Stimulated activated CD4-positive, alpha-beta T cell treated with anti-CD3 and anti-CD28 coated beads, Interleukin-15, amount 100 ng/mL, for 48 hours (primary cell): ENCODE data around the gene ZNF615.
"Not testable (repeated sequence)": the region's sequence is repeated elsewhere in the genome, so short reads cannot be mapped to it uniquely, and the experiment has no call there.

Source experiments
- DNase-seq, 2 donors: peaks; one replicate each; pipeline ENCODE4 v3.0.0-alpha.2; 2020; ENCODE audit warnings: low read depth in 2 of 2

The ZNF615 gene

DNA sequence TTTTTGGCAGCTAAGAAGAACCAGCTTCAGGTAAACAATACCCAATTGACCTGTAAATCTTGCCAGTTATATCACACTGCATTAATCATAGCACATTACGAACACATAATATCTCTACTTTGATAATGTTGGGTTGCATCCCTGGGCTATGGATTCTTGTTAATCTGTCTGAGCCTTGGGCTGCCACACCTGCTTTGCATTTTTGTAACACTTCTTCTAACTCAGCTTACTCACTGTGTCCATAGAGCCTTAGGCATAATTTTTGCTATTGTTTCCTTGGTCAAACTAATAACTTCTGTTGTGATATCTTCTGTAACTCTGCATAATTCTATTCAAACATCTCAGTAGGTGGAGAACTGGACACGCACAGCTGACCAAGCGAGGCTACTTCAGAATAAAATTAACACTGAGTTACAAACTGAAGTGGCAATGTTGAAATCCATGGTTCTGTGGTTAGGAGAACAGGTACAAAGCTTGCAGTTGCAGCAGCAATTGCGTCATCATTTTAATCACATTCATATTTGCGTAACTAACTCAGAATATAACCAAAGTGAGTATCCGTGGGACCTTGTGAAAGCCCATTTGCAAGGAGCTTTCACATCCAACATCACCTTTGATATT is 27.8 kb downstream of the ZNF615 start:
- DNase-seq: no peak

- no peak for DNase-seq
Observed at GRCh38 chr19:51978882-51979281, 29.1 kb downstream of the ZNF615 start.

GRCh38 chr19:51977346-51977745 is 30.7 kb downstream of the ZNF615 start:
- no peak for DNase-seq

GRCh38 chr19:51976852-51977251 is 31.2 kb downstream of the ZNF615 start:
- no peak for DNase-seq

GRCh38 chr19:51975787-51976186 is 32.2 kb downstream of the ZNF615 start:
- DNase-seq: not testable (repeated sequence)

DNA sequence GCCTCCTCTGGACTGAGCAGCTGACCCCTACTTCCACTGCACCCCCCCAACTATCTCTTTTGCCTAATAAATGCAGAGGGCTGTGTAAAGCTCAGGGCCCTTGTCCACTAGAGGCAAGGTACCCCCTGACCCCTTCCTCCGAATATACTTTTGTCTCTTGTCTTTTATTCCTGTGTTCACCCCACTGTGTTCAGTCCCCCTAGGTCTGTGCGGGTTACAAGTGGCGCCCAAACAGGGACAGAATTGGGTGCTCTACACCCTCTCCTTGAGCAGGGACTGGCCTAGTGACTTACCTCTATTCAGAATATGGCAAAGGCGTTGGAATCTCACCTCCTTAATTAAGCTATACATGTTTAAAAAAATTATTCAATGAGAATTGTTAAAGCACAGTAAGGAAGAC is 36.4 kb downstream of the ZNF615 start:
- DNase-seq: no peak

- no peak for DNase-seq
Observed at GRCh38 chr19:51970718-51971117, 37.3 kb downstream of the ZNF615 start.

DNA sequence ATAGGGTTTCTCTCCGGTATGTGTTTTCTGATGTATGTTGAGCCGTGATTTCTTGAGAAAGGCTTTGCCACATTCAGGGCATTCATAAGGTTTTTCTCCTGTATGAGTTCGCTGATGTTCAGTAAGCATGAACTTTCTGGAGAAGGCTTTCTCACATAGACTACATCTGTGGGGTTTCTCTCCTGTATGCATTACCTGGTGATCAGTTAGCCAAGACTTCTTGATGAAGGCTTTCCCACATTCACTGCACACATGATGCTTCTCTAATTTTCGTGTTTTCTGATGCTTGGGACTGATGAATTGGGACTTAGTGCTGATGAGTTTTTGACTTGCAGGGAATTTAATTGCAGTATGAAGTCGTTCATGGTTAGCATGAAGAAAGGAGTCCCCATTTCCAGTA is 42.4 kb downstream of the ZNF615 start:
- no peak for DNase-seq

GRCh38 chr19:51960621-51961233 is 47.3 kb downstream of the ZNF615 start:
- not testable (repeated sequence) for DNase-seq

GRCh38 chr19:51959791-51960190 is 48.2 kb downstream of the ZNF615 start:
- DNase-seq: no peak

- DNase-seq: not testable (repeated sequence)
Observed at GRCh38 chr19:51957846-51958245, 50.2 kb downstream of the ZNF615 start.

DNA sequence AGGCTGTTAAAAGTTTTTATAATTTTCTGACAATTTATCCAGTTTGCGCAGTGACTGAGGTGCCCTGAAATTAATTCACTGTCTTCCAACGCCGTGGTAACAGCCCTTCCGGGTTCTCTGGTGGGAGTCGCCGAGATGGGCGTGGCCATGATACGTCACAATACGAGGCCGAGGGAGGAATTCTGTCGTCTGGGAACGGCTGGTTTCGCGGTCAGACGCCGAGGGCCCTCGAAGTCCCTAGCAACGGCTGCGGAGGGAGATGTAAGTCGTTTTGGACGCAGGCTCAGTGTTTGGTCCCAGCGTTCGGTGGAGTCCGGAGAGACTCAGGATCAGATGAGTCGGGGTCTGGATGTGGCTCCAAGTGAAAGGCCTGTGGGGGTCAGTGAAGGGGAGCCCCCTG is 59.0 kb downstream of the ZNF615 start:
- no peak for DNase-seq

GRCh38 chr19:51946602-51947001 is 61.4 kb downstream of the ZNF615 start:
- DNase-seq: no peak

- no peak for DNase-seq
Observed at GRCh38 chr19:51944798-51945552, 63.0 kb downstream of the ZNF615 start.
